Ishikawa (cell line): ENCODE results near the gene MEDAG.

Source experiments
- CEBPB ChIP-seq: IDR thresholded peaks from 2 replicates; pipeline ENCODE4 v1.6.1; 2012
- EGR1 ChIP-seq: IDR thresholded peaks from 2 replicates; pipeline ENCODE4 v1.6.1; 2012
- EP300 ChIP-seq: IDR thresholded peaks from 2 replicates; pipeline ENCODE4 v1.6.1; 2012; ENCODE audit warnings: borderline replicate concordance
- NFIC ChIP-seq: IDR thresholded peaks from 2 replicates; pipeline ENCODE4 v1.6.1; 2012
- RAD21 ChIP-seq: IDR thresholded peaks from 2 replicates; pipeline ENCODE4 v1.6.1; 2012; ENCODE audit warnings: low read depth
- REST ChIP-seq: IDR thresholded peaks from 2 replicates; pipeline ENCODE4 v1.6.1; 2012; ENCODE audit warnings: low read depth, mild to moderate bottlenecking
- TAF1 ChIP-seq: IDR thresholded peaks from 2 replicates; pipeline ENCODE4 v1.6.1; 2012; ENCODE audit warnings: low read depth, mild to moderate bottlenecking
- TCF12 ChIP-seq: IDR thresholded peaks from 2 replicates; pipeline ENCODE4 v1.6.1; 2012; ENCODE audit warnings: low read depth
- YY1 ChIP-seq: IDR thresholded peaks from 2 replicates; pipeline ENCODE4 v1.6.1; 2012; ENCODE audit warnings: low read depth

- TF ChIP-seq CEBPB (no peak), TAF1 (no peak), EP300 (no peak), EGR1 (no peak), REST (no peak), RAD21 (no peak), TCF12 (no peak), YY1 (no peak), NFIC (no peak)
These were observed 68.3 kb downstream of the MEDAG start for GRCh38 chr13:30974350-30974749.
